Measurements from ENCODE around the gene ADGRL1. TPM values are rescaled to one million over a fixed set of nuclear protein-coding genes. Genes with fewer than 3 reads are reported as not detected.

ADGRL1 gene
- total RNA-seq, 1 donor from 2014 or later: 106 TPM

- H3K36me3 Mint-ChIP-seq: no peaks in the 10 kb centered on the region
- H3K27ac Mint-ChIP-seq: no peak overlapping the region
- peaks cover 9% of the 10 kb centered on the region for H3K4me1 Mint-ChIP-seq
These were observed 83.0 kb downstream of the ADGRL1 start for GRCh38 chr19:14122924-14123323.

GRCh38 chr19:14120497-14120780 lies 85.5 kb downstream of the ADGRL1 start:
- peaks cover 22% of the 10 kb centered on the region for H3K4me1 Mint-ChIP-seq
- no peaks in the 10 kb centered on the region for H3K27me3 Mint-ChIP-seq (ENCODE audit: low read depth)
- H3K4me3 Mint-ChIP-seq: no peak overlapping the region
- no peak for DNase-seq (ENCODE audit: low spot score in 2 of 2, unreplicated experiment in 2 of 2)
- H3K9me3 Mint-ChIP-seq: no peaks in the 10 kb centered on the region
- H3K27ac Mint-ChIP-seq: no peak overlapping the region
- no peaks in the 10 kb centered on the region for H3K36me3 Mint-ChIP-seq
- no peak for TF ChIP-seq CTCF (IDR thresholded peaks at IDR 0.05; ENCODE audit: unreplicated experiment)

More at GRCh38 chr19:14122924-14123323, 83.0 kb downstream of the ADGRL1 start:
- H3K4me3 Mint-ChIP-seq: no peak overlapping the region
- no peak for DNase-seq (ENCODE audit: low spot score in 2 of 2, unreplicated experiment in 2 of 2)
- no peaks in the 10 kb centered on the region for H3K9me3 Mint-ChIP-seq
- TF ChIP-seq CTCF (IDR thresholded peaks at IDR 0.05; ENCODE audit: unreplicated experiment): no peak
- H3K27me3 Mint-ChIP-seq (ENCODE audit: low read depth): no peaks in the 10 kb centered on the region

GRCh38 chr19:14119644-14120496 lies 86.1 kb downstream of the ADGRL1 start:
- no peaks in the 10 kb centered on the region for H3K36me3 Mint-ChIP-seq
- H3K4me1 Mint-ChIP-seq: peaks cover 23% of the 10 kb centered on the region
- no peaks in the 10 kb centered on the region for H3K27me3 Mint-ChIP-seq (ENCODE audit: low read depth)
- H3K4me3 Mint-ChIP-seq: no peak overlapping the region
- H3K9me3 Mint-ChIP-seq: no peaks in the 10 kb centered on the region
- TF ChIP-seq CTCF (IDR thresholded peaks at IDR 0.05; ENCODE audit: unreplicated experiment): no peak
- no peak for DNase-seq (ENCODE audit: low spot score in 2 of 2, unreplicated experiment in 2 of 2)
- H3K27ac Mint-ChIP-seq: peak overlapping the region; percentile 66

DNA sequence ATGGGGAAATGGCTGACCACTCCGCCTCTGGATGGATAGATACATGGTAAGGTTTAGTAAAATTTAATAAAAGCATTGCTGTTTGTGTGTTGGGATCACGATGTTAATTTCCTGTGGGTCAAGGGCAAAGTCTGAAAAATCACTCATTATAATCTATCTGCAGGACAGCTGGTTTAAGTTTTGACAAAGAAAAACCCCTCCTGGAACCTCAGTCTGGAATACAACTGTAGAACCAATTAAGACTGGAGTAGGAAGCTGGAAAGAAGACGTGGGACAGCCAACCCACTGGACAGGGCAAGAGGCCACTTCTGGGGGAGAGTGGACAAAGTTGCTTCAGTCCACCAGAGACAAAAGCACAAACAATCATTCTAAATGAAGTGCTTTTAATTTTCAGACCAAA lies 86.8 kb downstream of the ADGRL1 start:
- Mint-ChIP-seq H3K27ac (peak overlapping the region; percentile 95), H3K9me3 (no peaks in the 10 kb centered on the region), H3K4me1 (peaks cover 23% of the 10 kb centered on the region), H3K4me3 (peak overlapping the region; percentile 91), H3K36me3 (no peaks in the 10 kb centered on the region), H3K27me3 (ENCODE audit: low read depth) (no peaks in the 10 kb centered on the region)
- TF ChIP-seq CTCF (IDR thresholded peaks at IDR 0.05; ENCODE audit: unreplicated experiment): no peak
- DNase-seq (ENCODE audit: low spot score in 2 of 2, unreplicated experiment in 2 of 2): no peak

DNA sequence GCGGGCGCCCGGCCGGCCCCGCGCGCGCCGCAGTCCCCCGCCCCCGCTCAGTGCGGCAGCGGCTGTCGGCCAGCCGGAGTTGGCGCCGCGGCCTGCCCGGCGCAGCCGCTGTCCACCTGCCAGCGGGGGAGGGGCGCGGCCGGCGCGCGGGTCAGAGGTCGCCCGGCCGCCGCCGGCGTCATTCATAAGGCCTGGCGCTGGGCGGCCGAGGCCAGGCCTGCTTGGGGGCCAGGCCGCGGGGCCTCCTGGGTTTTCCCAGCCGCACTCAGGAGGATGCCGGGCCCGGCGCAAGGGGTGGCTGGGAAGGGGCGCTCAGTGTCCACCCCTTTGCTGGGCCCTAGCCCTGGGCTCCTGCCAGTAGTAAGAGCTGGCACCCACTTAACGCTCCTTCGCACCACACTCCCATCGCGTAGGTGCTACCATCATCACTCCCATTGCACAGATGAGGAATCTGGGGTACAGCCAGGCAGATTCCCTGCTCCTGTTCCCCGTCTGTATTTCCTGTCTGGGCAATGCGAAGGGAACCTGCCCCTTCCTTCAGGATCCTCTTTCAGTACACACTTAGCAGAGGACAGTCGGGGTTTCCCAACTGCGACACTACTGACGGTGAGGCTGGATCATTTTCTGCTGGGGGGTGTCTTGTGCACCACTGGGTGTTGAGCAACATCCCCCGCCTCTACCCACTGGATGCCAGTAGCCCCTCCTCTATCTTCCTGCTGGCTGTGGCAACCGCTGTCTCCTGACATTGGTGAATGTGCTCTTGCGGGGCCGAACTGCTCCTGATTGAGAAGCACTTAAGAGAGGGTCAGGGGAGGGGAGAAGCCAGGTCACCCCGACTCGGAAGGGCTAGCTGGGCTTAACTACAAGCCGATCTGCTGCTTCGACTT lies 87.6 kb downstream of the ADGRL1 start:
- H3K4me1 Mint-ChIP-seq: peaks cover 24% of the 10 kb centered on the region
- no peak for TF ChIP-seq CTCF (IDR thresholded peaks at IDR 0.05; ENCODE audit: unreplicated experiment)
- DNase-seq (ENCODE audit: low spot score in 2 of 2, unreplicated experiment in 2 of 2): peak in 1 of 2 experiments; percentile 49

More for the DNA sequence above, 87.6 kb downstream of the ADGRL1 start:
- no peaks in the 10 kb centered on the region for H3K36me3 Mint-ChIP-seq
- H3K4me3 Mint-ChIP-seq: peak overlapping the region; percentile 91
- peak overlapping the region; percentile 95 for H3K27ac Mint-ChIP-seq
- H3K27me3 Mint-ChIP-seq (ENCODE audit: low read depth): no peaks in the 10 kb centered on the region
- no peaks in the 10 kb centered on the region for H3K9me3 Mint-ChIP-seq
